HL-60 (cell line): ENCODE measurements around the gene MEN1.

Source experiments
- DNase-seq, 2 experiments: peaks; one replicate each; pipeline ENCODE4 v3.0.0-alpha.2; 2010 to 2020; ENCODE audit warnings: low read depth in 1 of 2, low spot score in 1 of 2
- H3K27ac ChIP-seq: fragments of 250-450 bp; sonication (Bioruptor Pico); replicated peaks from 2 replicates; pipeline ENCODE4 v1.5.1; 2020; ENCODE audit warnings: mild to moderate bottlenecking, moderate library complexity
- H3K27me3 ChIP-seq: fragments of 250-450 bp; sonication (Bioruptor Pico); 2 replicates; pipeline ENCODE4 v1.5.1; 2021; ENCODE audit warnings: mild to moderate bottlenecking, moderate library complexity; ENCODE audit not compliant: insufficient read depth, poor library complexity, severe bottlenecking
- H3K4me3 ChIP-seq: replicated peaks from 2 replicates; pipeline ENCODE4 v1.5.1; 2011; ENCODE audit warnings: mild to moderate bottlenecking, control low read depth, low read length; ENCODE audit not compliant: insufficient read depth
- GABPA ChIP-seq: IDR thresholded peaks from 2 replicates; pipeline ENCODE4 v1.6.1; 2012; ENCODE audit warnings: low read depth
- POLR2AphosphoS5 ChIP-seq: IDR thresholded peaks from 2 replicates; pipeline ENCODE4 v1.6.1; 2012; ENCODE audit warnings: low read depth
- REST ChIP-seq: IDR thresholded peaks from 2 replicates; pipeline ENCODE4 v1.6.1; 2012; ENCODE audit warnings: low read depth; ENCODE audit not compliant: insufficient replicate concordance
- SPI1 ChIP-seq: IDR thresholded peaks from 2 replicates; pipeline ENCODE4 v1.6.1; 2012; ENCODE audit warnings: low read depth, mild to moderate bottlenecking, borderline replicate concordance
- TF ChIP-seq, protein P1 (sequence below): IDR thresholded peaks from one replicate; pipeline ENCODE4 v1.5.1; 2011; ENCODE audit warnings: low read length, control low read depth, inconsistent platforms; ENCODE audit not compliant: insufficient read depth

MEN1 gene

GRCh38 chr11:64791781-64792291 lies 18.5 kb downstream of the MEN1 start:
- no peak for DNase-seq
- no peaks in the 10 kb centered on the region for H3K27me3 ChIP-seq
- no peak overlapping the region for H3K27ac ChIP-seq
- no peak overlapping the region for H3K4me3 ChIP-seq
- no peak for TF ChIP-seq POLR2AphosphoS5
- TF ChIP-seq REST = no peak
- no peak for TF ChIP-seq SPI1
- TF ChIP-seq GABPA = no peak
- TF ChIP-seq, protein P1, sequence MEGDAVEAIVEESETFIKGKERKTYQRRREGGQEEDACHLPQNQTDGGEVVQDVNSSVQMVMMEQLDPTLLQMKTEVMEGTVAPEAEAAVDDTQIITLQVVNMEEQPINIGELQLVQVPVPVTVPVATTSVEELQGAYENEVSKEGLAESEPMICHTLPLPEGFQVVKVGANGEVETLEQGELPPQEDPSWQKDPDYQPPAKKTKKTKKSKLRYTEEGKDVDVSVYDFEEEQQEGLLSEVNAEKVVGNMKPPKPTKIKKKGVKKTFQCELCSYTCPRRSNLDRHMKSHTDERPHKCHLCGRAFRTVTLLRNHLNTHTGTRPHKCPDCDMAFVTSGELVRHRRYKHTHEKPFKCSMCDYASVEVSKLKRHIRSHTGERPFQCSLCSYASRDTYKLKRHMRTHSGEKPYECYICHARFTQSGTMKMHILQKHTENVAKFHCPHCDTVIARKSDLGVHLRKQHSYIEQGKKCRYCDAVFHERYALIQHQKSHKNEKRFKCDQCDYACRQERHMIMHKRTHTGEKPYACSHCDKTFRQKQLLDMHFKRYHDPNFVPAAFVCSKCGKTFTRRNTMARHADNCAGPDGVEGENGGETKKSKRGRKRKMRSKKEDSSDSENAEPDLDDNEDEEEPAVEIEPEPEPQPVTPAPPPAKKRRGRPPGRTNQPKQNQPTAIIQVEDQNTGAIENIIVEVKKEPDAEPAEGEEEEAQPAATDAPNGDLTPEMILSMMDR = no peak

- no peak for DNase-seq
Measured at GRCh38 chr11:64790205-64791095, 19.9 kb downstream of the MEN1 start.

More at GRCh38 chr11:64790205-64791095, 19.9 kb downstream of the MEN1 start:
- Histone ChIP-seq H3K27ac (no peak overlapping the region), H3K27me3 (no peaks in the 10 kb centered on the region), H3K4me3 (no peak overlapping the region)
- TF ChIP-seq, protein P1 = no peak
- TF ChIP-seq REST (no peak), SPI1 (no peak), GABPA (no peak), POLR2AphosphoS5 (no peak)
